Measurements from ENCODE around the gene TSSK3.
A peak's percentile ranks its signal among the peaks of the same experiment; 100 is the strongest.
"Not testable (repeated sequence)": the region's sequence is repeated elsewhere in the genome, so short reads cannot be mapped to it uniquely, and the experiment has no call there.

The TSSK3 gene

GRCh38 chr1:32396524-32396923 is 34.2 kb downstream of the TSSK3 start:
- not testable (repeated sequence) for DNase-seq (ENCODE audit: low read depth in 2 of 2, low spot score in 1 of 2)

GRCh38 chr1:32398401-32398800 is 36.1 kb downstream of the TSSK3 start:
- DNase-seq (ENCODE audit: low read depth in 2 of 2, low spot score in 1 of 2), result no peak

GRCh38 chr1:32399843-32400242 is 37.5 kb downstream of the TSSK3 start:
- DNase-seq (ENCODE audit: low read depth in 2 of 2, low spot score in 1 of 2), result no peak

GRCh38 chr1:32400876-32401631 is 38.7 kb downstream of the TSSK3 start:
- peak; percentile 2 to 14 for DNase-seq (ENCODE audit: low read depth in 2 of 2, low spot score in 1 of 2)

- DNase-seq (ENCODE audit: low read depth in 2 of 2, low spot score in 1 of 2), result no peak
Measured at GRCh38 chr1:32404946-32405345, 42.6 kb downstream of the TSSK3 start.

GRCh38 chr1:32405672-32406467 is 43.5 kb downstream of the TSSK3 start:
- DNase-seq (ENCODE audit: low read depth in 2 of 2, low spot score in 1 of 2), result no peak

GRCh38 chr1:32406629-32407111 is 44.3 kb downstream of the TSSK3 start:
- no peak for DNase-seq (ENCODE audit: low read depth in 2 of 2, low spot score in 1 of 2)

- no peak for DNase-seq (ENCODE audit: low read depth in 2 of 2, low spot score in 1 of 2)
Measured at GRCh38 chr1:32411261-32411660, 48.9 kb downstream of the TSSK3 start.

- peak; percentile 39 to 49 for DNase-seq (ENCODE audit: low read depth in 2 of 2, low spot score in 1 of 2)
Measured at GRCh38 chr1:32413507-32414185, 51.3 kb downstream of the TSSK3 start.
